Measurements from ENCODE around the gene IKZF2.
A peak's percentile ranks its signal among the peaks of the same experiment; 100 is the strongest.

Gene IKZF2

GRCh38 chr2:213125646-213126347 lies 25.6 kb downstream of the IKZF2 start:
- Histone ChIP-seq H3K27me3 (no peaks in the 10 kb centered on the region), H3K4me3 (ENCODE audit: low read depth in 1 of 2, low read length in 1 of 2) (peak overlapping the region in 1 of 2 experiments; percentile 11), H3K36me3 (no peaks in the 10 kb centered on the region), H3K4me1 (ENCODE audit: control insufficient read depth in 1 of 2, insufficient read depth in 1 of 2, low read depth in 1 of 2, low read length in 1 of 2) (peaks cover 9 to 33% of the 10 kb centered on the region in 2 experiments), H3K9me3 (no peaks in the 10 kb centered on the region), H3K27ac (no peak overlapping the region)
- TF ChIP-seq, protein P1, sequence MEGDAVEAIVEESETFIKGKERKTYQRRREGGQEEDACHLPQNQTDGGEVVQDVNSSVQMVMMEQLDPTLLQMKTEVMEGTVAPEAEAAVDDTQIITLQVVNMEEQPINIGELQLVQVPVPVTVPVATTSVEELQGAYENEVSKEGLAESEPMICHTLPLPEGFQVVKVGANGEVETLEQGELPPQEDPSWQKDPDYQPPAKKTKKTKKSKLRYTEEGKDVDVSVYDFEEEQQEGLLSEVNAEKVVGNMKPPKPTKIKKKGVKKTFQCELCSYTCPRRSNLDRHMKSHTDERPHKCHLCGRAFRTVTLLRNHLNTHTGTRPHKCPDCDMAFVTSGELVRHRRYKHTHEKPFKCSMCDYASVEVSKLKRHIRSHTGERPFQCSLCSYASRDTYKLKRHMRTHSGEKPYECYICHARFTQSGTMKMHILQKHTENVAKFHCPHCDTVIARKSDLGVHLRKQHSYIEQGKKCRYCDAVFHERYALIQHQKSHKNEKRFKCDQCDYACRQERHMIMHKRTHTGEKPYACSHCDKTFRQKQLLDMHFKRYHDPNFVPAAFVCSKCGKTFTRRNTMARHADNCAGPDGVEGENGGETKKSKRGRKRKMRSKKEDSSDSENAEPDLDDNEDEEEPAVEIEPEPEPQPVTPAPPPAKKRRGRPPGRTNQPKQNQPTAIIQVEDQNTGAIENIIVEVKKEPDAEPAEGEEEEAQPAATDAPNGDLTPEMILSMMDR (IDR thresholded peaks at IDR 0.05): no peak

DNA sequence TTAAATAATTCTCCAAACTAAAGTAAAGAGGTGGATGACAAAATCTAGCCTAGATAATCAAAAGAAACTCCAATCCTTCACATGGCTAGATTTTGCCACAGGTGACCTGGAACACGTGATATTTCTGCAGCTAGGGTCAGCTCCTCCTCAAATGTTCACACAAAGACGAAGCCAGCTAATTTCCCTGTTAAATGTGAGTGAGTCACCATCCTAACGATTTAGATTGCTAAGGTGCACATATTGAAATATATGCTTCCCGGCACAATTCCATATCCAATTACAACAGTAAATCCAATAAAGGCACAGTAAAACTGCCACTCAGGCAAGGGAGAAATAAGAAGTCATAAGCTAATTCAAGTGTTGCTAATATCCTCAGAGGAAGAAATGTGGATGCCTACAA lies 28.7 kb downstream of the IKZF2 start:
- peaks cover 21 to 49% of the 10 kb centered on the region in 2 experiments for H3K4me1 ChIP-seq (ENCODE audit: control insufficient read depth in 1 of 2, insufficient read depth in 1 of 2, low read depth in 1 of 2, low read length in 1 of 2)
- TF ChIP-seq, protein P1 (IDR thresholded peaks at IDR 0.05): no peak
- no peaks in the 10 kb centered on the region for H3K36me3 ChIP-seq
- H3K27ac ChIP-seq: no peak overlapping the region
- H3K27me3 ChIP-seq: no peaks in the 10 kb centered on the region
- no peak overlapping the region for H3K4me3 ChIP-seq (ENCODE audit: low read depth in 1 of 2, low read length in 1 of 2)
- no peaks in the 10 kb centered on the region for H3K9me3 ChIP-seq

GRCh38 chr2:213121690-213122089 lies 29.7 kb downstream of the IKZF2 start:
- Histone ChIP-seq H3K9me3 (no peaks in the 10 kb centered on the region), H3K4me1 (ENCODE audit: control insufficient read depth in 1 of 2, insufficient read depth in 1 of 2, low read depth in 1 of 2, low read length in 1 of 2) (peaks cover 27 to 58% of the 10 kb centered on the region in 2 experiments), H3K36me3 (no peaks in the 10 kb centered on the region), H3K27me3 (no peaks in the 10 kb centered on the region), H3K27ac (no peak overlapping the region), H3K4me3 (ENCODE audit: low read depth in 1 of 2, low read length in 1 of 2) (no peak overlapping the region)
- TF ChIP-seq, protein P1 (IDR thresholded peaks at IDR 0.05): no peak

GRCh38 chr2:213119061-213119809 lies 32.2 kb downstream of the IKZF2 start:
- Histone ChIP-seq H3K27me3 (no peaks in the 10 kb centered on the region), H3K4me1 (ENCODE audit: control insufficient read depth in 1 of 2, insufficient read depth in 1 of 2, low read depth in 1 of 2, low read length in 1 of 2) (peaks cover 27 to 47% of the 10 kb centered on the region in 2 experiments), H3K4me3 (ENCODE audit: low read depth in 1 of 2, low read length in 1 of 2) (no peak overlapping the region), H3K27ac (peak overlapping the region; percentile 56), H3K36me3 (no peaks in the 10 kb centered on the region), H3K9me3 (no peaks in the 10 kb centered on the region)
- TF ChIP-seq, protein P1 (IDR thresholded peaks at IDR 0.05): no peak

- Histone ChIP-seq H3K9me3 (no peaks in the 10 kb centered on the region), H3K27ac (no peak overlapping the region), H3K4me1 (ENCODE audit: control insufficient read depth in 1 of 2, insufficient read depth in 1 of 2, low read depth in 1 of 2, low read length in 1 of 2) (peaks cover 0 to 6% of the 10 kb centered on the region in 2 experiments), H3K36me3 (no peaks in the 10 kb centered on the region), H3K27me3 (no peaks in the 10 kb centered on the region), H3K4me3 (ENCODE audit: low read depth in 1 of 2, low read length in 1 of 2) (no peak overlapping the region)
- TF ChIP-seq, protein P1 (IDR thresholded peaks at IDR 0.05): no peak
These were observed 43.1 kb downstream of the IKZF2 start for GRCh38 chr2:213108308-213108707.
